ENCODE results near the gene CIROP.

CIROP gene

DNA sequence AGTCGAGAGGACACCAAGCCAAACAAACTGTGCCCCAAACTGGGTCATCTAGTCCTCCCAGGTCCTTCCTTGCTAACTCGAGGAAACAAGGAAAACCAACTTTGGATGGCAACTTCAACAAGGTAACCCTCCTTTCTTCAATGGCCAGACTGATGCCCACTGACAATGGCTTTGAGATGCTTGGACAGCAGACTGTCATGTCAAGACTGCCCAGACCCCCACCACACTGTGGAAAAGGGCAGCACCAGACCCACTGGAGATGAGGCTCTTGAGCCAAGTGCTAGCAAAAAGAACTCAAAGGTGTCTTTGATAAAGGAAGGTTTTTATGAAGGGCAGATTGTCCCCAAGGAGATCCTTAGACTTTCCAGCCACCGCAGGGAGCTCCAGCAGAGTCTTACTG lies 38.4 kb downstream of the CIROP start:
- no peak for DNase-seq

- no peak for DNase-seq
These were observed 41.2 kb downstream of the CIROP start for GRCh38 chr14:23063601-23064000.

GRCh38 chr14:23062002-23062401 lies 42.8 kb downstream of the CIROP start:
- no peak for DNase-seq

DNA sequence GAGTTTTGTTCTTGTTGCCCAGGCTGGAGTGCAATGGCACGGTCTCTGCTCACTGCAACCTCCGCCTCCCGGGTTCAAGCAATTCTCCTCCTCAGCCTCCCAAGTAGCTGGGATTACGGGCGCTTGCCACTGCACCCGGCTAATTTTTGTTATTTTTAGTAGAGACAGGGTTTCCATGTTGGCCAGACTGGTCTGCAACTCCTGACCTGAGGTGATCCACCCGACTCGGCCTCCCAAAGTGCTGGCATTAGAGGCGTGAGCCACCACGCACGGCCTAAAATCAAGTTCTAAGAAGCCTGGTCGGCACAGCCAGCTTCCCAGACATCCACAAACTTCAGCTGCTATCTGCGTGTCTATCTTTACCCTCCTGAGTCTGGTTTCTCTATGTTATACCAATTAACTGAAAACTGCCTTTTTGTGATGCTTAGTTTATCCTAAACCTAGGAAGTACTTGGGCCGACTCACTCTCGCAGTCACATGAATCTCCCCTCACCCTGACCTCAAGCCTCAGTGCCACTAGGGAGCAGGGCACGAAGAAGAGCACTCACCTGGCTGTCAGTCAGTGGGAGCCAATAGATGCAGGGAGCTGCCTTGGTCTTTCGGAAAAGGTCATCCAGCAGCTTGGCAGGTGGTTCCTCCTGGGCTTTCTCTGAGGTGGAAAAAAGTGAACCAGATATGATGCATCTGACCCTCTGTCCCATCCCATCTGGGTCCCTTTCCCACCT lies 44.1 kb downstream of the CIROP start:
- no peak for DNase-seq

DNA sequence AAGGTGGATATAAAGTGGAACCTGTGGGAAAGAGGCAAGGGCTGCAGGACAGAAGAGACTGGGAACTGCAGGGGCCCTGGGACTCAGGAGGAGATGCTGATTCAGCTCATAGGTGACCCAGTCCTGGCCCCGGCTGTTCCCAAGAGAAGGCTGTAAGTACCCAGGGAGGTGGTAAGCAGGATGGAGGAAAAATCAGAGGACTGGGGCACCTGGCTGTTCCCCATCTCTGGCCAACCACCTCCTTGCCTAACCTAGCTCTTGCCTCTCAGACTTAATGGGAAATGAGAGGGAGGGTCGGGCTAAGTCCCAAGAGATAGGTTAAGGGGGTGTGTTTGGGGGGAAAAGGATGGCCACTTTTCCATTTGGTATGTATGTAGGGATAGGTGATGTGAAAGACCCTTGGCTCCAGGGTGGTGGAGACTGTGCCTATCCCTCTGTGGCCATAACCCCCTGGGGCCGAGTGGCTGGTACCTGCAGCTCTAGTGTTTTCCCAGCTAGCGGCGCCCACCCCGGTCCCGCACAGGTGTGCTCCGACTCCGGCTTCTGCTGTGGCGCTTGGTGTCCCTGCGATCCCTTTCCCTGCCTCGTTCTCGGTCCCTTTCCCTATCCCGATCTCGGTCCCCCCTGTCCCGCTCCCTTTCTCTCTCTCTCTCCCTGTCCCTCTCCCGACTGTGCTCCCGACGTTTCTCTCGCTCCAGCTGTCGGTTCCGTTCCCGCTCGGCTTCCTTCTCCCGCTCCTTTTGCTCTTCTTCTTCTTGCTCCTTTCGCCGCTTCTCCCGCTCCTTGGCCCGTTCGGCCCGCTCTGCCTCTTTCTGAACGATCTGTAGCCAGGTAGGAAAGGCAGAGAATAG lies 45.9 kb downstream of the CIROP start:
- DNase-seq, result no peak

DNA sequence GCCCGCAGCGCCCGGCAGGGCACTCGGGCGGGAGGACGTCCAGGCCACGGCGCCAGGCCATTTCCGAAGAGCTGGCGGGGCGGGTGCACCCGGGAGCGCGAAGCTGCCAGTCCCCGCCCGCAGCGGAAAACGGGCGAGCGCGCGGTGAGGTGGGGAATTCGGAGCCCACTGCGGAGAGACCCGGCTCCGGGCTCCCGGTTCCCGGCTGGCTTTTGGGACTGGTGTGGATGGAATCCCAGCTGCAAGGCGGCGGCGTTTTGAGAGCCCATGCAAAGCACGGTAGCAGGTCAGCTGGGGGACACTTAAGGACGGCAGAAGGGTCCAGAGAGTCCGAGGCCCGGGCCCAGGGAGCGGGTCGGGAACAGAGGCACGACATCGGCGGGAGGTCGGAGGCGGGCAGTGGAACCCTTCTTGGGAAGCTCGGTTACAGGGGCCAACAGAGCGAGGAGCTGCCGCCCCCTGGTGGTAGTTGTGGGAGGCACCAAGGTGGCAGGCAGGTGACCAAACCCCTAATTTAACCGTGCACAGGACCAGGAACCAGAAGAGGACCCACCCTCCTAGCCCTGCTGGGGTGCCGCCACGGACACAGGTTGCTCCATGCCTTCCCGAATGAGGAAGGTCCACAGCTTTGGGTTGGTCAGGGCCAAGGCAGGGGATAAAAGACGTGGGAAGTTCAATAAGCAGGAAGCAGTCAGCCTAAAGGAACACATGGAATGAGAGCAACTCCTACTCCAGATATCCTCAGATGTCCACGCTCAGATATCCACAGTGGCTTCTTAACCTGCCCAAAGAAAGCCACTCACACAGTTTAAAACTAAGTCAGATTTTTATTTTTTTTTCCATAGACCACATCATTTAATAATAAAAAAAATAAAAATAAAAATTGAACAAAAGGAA lies 46.8 kb downstream of the CIROP start:
- peak; percentile 94 for DNase-seq

- DNase-seq, result peak; percentile 78
These were observed 47.6 kb downstream of the CIROP start, which contains the start of gene CDH24 for GRCh38 chr14:23056956-23057756. Gene CDH24, minus strand, starts transcription at chr14:23057520. Its CDS starts 1,787 bp downstream, at chr14:23055733.

- DNase-seq, result peak; percentile 76
These were observed 48.4 kb downstream of the CIROP start for GRCh38 chr14:23056145-23056955.

DNA sequence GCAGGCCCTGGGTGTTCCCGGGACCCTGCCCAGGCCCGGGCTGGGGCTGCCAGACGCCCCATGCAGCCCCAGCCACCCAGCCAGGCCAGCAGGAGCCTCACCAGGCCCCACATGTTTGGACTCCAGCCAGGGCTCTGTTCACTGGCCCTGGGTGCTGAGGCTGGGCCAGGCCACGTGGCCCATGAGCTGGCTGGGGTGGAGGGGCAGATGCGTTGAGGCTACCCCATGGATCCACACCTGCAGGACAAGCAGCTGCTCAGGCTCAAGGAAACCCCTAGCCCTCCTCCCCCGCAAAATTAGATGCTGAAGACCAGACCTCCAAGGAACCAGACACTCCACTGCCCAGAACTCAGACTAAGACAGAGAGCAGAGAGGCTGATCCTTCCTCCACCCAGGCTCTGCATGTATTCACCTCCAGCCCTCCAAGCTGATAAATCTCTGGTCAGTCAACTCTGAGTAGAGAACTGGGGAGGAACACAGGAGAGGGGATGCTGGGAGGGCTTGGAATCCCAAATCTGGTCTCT lies 49.1 kb downstream of the CIROP start:
- no peak for DNase-seq

DNA sequence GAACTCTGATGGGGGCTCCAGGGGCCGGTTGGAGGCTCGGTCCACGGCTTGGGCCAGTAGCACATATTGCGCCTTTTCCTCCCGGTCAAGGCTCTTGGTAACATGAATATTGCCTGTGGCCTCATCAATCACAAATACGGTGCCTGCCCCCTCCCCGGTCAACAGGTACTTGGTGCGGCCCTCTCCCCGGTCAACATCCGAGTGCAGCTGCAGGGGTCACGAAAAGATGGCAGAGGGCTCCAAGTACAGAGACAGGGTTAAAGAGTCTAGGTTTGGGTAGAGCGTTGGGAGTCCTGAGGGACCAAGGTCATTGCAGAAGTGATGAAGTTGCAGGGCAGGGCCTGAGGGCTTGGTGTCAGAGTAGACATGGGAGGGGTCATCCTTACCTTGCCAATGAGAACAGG lies 49.6 kb downstream of the CIROP start:
- no peak for DNase-seq

DNA sequence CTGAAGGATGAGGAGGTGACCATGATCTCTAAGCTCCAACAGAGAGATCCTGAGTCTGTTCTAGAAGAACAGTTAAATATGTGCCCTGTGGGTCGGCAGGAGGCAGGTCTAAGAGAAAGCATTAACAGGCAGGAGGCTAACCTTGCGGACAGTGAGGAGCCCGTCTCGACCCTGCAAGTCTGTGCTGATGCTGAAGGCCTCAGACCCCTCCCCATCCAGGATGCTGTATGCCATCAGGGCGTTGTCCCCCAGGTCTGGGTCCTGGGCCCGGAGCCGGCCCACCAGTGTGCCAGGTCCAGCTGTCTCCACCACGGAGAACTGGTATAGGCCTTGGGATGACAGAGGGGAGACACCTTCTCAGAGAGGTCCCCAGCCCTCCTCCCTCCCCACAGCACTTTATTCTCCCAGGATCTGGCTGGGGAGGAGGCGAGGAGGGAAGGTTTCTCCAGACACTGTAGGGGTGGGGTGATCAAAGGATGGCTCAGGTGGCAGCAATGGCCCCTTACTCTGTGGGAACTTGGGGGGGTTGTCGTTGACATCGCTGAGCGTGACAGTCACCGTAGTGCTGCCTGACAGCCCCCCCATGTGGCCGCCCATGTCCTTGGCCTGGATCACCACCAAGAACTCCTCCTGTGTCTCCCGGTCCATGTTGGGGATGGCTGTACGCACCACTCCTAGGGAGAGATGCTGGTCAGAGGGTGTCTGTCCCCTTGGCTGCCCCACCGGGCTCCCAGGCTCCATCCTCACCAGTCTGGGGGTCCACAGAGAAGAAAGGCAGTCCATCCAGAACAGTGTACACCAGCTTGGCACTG lies 50.6 kb downstream of the CIROP start:
- peak; percentile 64 for DNase-seq

- DNase-seq, result no peak
These were observed 51.4 kb downstream of the CIROP start for GRCh38 chr14:23053426-23053825.

- DNase-seq, result no peak
These were observed 52.1 kb downstream of the CIROP start for GRCh38 chr14:23052671-23053070.

GRCh38 chr14:23052182-23052623 lies 52.6 kb downstream of the CIROP start:
- no peak for DNase-seq

- no peak for DNase-seq
These were observed 53.4 kb downstream of the CIROP start for GRCh38 chr14:23051141-23052057.

Data from stimulated activated CD8-positive, alpha-beta memory T cell treated with anti-CD3 and anti-CD28 coated beads, Interleukin-4, amount 100 ng/mL, for 48 hours (primary cell).